ENCODE data around the gene PRCP.
A peak's percentile ranks its signal among the peaks of the same experiment; 100 is the strongest.

The PRCP gene

GRCh38 chr11:82906236-82906635, 6.0 kb upstream of the PRCP start:
- H3K4me3 ChIP-seq (ENCODE audit: low read depth, low read length): no peak overlapping the region
- no peak for DNase-seq (ENCODE audit: low read depth)
- TF ChIP-seq CTCF (IDR thresholded peaks at IDR 0.05; ENCODE audit: control insufficient read depth, extremely low read depth, insufficient read depth): peak; percentile 51

GRCh38 chr11:82903843-82904586, 3.8 kb upstream of the PRCP start:
- no peak overlapping the region for H3K4me3 ChIP-seq (ENCODE audit: low read depth, low read length)
- no peak for DNase-seq (ENCODE audit: low read depth)
- no peak for TF ChIP-seq CTCF (IDR thresholded peaks at IDR 0.05; ENCODE audit: control insufficient read depth, extremely low read depth, insufficient read depth)

GRCh38 chr11:82902880-82903279, 2.6 kb upstream of the PRCP start:
- no peak for TF ChIP-seq CTCF (IDR thresholded peaks at IDR 0.05; ENCODE audit: control insufficient read depth, extremely low read depth, insufficient read depth)
- no peak for DNase-seq (ENCODE audit: low read depth)
- H3K4me3 ChIP-seq (ENCODE audit: low read depth, low read length): peak overlapping the region; percentile 86

- DNase-seq (ENCODE audit: low read depth): no peak
Observed at GRCh38 chr11:82901922-82902485, 1.8 kb upstream of the PRCP start.

GRCh38 chr11:82901165-82901921, 1.1 kb upstream of the PRCP start, which contains the start of gene DDIAS:
Gene DDIAS, plus strand, starts transcription at chr11:82901736. Its CDS starts 13,003 bp downstream, at chr11:82914739.
- DNase-seq (ENCODE audit: low read depth): peak; percentile 99
- peak within 1 kb of the TSS; percentile 86 for H3K4me3 ChIP-seq (ENCODE audit: low read depth, low read length)
- no peak for TF ChIP-seq CTCF (IDR thresholded peaks at IDR 0.05; ENCODE audit: control insufficient read depth, extremely low read depth, insufficient read depth)

More at GRCh38 chr11:82901922-82902485, 1.8 kb upstream of the PRCP start:
- TF ChIP-seq CTCF (IDR thresholded peaks at IDR 0.05; ENCODE audit: control insufficient read depth, extremely low read depth, insufficient read depth): no peak
- peak overlapping the region; percentile 86 for H3K4me3 ChIP-seq (ENCODE audit: low read depth, low read length)

GRCh38 chr11:82899957-82900276, 313 bp downstream of the PRCP start:
- no peak for DNase-seq (ENCODE audit: low read depth)
- H3K4me3 ChIP-seq (ENCODE audit: low read depth, low read length): peak overlapping the region; percentile 86
- no peak for TF ChIP-seq CTCF (IDR thresholded peaks at IDR 0.05; ENCODE audit: control insufficient read depth, extremely low read depth, insufficient read depth)
